Measurements from ENCODE around the gene FAM174B.

The FAM174B gene

DNA sequence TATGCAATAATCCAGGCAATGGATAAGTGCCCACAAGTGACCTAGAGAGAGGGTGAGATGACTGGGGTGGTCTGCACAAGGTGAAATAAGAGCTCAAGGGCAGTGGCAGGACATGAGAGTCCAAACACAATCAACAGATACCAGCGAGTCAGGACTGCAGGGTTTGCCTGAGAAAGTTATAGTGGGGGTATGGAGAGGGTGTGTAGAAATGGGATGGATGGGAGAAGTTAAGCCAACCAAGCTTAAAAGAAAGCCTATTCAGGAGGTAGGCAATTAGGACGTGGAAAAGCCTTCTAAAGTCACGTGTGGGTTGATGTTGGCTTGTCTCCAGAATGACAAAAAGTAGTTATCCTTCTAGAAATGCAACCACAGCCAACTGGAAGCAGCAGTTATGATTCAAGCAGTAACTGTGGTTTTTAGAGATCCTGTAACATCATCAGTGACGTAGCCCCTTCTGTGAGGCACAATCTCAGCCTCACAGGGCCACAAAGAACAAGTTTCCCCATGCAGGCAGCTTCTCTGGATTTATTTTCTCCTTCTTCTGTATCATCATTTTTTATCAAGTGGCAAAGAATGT is 56.1 kb downstream of the FAM174B start:
- DNase-seq, result no peak

- no peak for DNase-seq
These were observed 58.0 kb downstream of the FAM174B start for GRCh38 chr15:92597548-92597947.

DNA sequence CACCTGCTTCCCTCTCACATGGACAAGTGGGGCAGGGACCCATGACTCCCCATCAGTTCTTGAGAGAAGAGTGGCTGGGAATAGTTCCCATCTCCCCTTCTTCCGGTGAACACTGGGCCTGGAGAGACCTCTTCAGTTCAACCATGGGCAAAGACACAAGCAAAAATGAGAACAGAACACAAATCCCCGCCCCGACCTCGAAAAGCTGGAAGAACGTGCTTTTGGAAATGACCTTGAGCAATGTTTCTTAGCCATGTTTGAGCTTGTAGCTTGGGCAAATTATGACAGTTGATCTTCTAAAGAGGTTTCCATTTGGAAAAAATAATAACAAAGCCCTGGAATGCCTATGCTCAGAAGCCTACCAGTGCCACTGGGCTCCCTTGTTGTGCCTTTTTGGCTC is 59.0 kb downstream of the FAM174B start:
- no peak for DNase-seq

GRCh38 chr15:92595506-92596381 is 59.8 kb downstream of the FAM174B start:
- no peak for DNase-seq

DNA sequence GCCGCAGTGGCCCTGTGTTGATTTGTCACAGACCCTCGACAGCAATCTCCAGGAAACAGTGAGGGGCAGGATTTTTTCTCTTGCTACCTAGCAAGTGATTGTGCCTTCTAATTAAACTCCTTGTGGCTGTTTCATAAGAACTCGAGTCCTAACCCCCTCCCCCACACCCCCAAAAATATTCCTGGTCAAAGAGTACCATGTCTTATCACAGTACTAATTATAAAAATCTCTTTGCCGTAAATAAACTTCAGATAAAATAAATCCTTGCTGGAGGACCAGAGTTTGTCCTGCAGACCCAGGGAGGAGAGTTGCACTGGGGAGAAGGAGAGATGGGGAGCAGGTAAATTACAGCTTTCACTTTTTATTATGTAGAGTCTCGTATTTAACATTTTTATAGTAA is 64.3 kb downstream of the FAM174B start:
- DNase-seq, result no peak

- DNase-seq, result no peak
These were observed 68.6 kb downstream of the FAM174B start for GRCh38 chr15:92586966-92587365.

GRCh38 chr15:92586383-92586942 is 69.1 kb downstream of the FAM174B start:
- no peak for DNase-seq

- DNase-seq, result no peak
These were observed 71.5 kb downstream of the FAM174B start for GRCh38 chr15:92584105-92584504.

GRCh38 chr15:92583096-92584034 is 72.2 kb downstream of the FAM174B start:
- DNase-seq, result no peak

- DNase-seq, result no peak
These were observed 73.4 kb downstream of the FAM174B start for GRCh38 chr15:92582206-92582605.

DNA sequence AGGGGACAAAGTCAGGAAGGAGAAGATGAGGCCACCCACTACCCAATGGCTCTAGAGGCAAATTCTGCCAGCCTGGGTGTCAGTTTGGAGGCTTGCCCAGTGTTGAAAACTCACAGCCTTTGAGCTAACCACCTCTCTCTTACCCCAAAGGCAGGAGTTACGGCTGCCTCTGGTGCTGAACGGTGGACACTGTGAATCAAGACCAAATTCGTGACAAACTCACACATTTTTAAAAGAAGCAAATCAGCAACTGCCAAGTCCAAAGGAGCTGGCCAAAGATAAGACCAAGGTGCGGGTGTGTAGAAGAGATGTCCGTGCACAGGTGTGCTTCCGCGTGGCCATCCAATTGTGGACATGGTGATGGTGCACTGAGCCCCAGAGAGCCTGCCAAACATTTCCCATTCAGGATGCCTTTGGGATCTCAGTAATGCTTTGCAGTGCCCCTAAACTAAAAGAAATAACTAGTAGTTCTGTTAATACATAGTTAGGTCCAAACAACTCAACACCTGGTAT is 74.6 kb downstream of the FAM174B start:
- DNase-seq, result no peak

DNA sequence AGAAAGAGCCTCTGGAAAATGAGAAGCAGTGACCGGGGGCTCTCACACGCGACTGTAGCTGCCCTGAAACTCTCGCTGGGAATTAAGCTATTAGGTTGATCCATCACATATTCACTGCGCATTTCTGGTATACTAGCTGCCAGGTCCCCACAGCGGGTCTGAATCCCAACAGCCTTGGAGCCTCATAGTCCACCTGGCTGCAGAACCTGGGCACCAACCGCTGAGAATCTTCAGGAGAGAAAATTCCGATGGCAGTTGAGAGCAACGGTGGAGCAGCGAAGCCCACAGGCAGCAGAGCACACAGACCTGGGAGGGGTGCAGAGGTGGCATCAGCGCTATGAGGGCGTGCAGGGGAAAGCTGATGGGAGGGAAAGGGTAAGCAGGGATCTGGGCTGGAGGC is 75.1 kb downstream of the FAM174B start:
- no peak for DNase-seq

DNA sequence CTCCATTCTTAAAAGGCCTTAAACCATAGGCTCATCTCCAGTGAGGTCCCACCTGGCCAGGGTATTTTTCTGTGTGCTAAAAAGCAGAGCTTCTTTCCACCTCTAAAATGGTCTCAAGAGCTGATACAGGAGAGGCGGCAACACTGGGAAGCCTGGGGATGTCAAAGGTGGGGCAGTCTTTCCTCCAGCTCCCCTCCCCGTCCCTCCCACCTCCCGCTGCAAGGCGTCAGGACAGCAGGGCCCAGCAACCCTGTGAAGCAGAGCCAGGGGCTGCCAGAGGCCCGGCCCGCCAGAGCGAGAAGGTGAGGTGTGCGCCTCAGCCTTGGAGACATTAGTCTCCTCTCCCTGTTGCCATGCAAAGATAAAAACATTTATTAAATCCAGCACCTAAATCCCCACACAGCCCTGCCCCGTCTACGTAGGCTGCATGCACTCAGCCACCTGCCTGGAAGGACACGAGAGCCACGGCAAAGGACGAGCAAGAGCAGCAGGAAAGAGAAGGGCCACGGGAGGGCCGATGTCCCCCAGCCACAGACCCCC is 75.6 kb downstream of the FAM174B start:
- no peak for DNase-seq

- no peak for DNase-seq
These were observed 76.1 kb downstream of the FAM174B start for GRCh38 chr15:92579486-92579885.

GRCh38 chr15:92578096-92578835 is 77.3 kb downstream of the FAM174B start:
- DNase-seq, result no peak

GRCh38 chr15:92576597-92577200 is 78.9 kb downstream of the FAM174B start:
- DNase-seq, result no peak

DNA sequence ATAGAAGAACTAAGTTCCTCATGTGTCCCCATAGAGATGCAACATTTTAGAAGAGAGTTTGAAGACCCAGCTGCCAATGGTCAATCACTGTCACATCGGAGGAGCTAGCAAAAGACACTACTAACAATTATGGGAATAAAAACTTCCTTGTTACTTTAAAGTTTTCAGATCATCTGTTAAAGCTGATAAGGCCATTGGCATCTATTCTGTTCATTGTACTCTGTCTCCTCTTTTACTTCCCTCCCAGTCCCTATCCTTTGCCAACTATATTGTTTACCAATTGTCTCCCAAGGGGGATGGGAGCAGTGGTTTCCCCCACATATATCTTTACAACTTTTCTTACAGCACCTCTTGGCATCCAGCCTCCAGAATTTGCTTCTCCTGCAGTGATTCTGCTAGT is 81.0 kb downstream of the FAM174B start:
- no peak for DNase-seq

- no peak for DNase-seq
These were observed 81.4 kb downstream of the FAM174B start for GRCh38 chr15:92574161-92574560.

GRCh38 chr15:92571824-92572223 is 83.8 kb downstream of the FAM174B start:
- no peak for DNase-seq

DNA sequence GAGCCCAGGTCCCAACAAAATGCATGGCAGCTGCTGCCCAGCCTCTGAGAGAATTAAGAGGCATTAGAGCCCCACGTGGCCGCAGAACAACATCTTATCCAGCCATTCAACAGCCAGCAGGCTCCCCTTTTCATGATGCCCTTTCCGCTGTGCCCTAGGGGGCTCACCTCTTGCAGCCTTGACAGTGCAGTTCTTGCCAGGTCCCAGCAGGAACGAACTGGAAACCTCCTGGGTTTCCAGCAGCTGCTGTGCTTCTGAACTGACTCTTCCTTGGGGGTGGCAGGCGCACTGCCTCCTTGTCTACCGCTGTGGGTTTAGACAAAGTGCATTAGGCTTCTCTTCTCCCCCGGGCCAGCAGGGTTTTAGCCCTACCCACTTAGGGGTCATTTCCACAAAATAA is 85.2 kb downstream of the FAM174B start:
- no peak for DNase-seq

DNA sequence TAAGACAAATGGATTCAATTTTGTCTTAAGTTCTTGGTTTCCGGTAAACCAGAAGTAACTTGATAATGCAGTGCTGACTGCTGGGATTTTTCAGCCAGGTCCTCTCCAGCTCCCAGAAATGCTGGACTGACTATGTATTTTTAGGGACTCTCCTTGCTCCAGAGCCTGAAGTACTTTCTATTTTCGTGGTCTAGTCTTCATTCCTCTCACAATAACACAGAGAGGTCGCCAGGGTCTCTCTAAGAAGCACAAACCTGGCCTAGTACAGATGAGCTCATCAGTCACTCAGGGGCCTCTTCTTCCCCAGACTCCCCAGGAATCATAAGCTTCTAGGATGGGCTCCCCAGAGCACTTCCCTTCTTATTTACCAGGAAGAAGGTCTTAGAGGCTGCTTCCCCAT is 85.8 kb downstream of the FAM174B start:
- DNase-seq, result no peak
